Gastrocnemius medialis (tissue), 4 donors: Measurements from ENCODE around the gene CNNM2. TPM values are rescaled to one million over a fixed set of nuclear protein-coding genes. Genes with fewer than 3 reads are reported as not detected.

Source experiments
- ATAC-seq, 2 donors: fragments of 150-250 bp; one replicate each; pipeline ENCODE4 v1.9.1; 2016
- DNase-seq, 2 donors: peaks; one replicate each; pipeline ENCODE4 v3.0.0-alpha.2; 2019
- H3K27ac ChIP-seq, 4 donors: fragments of 200-600 bp; sonication (generic); 1 replicate in 1 of 4; 2 replicates in 3 of 4; pipeline ENCODE4 v1.5.1; 2016 to 2018; ENCODE audit warnings: mild to moderate bottlenecking in 2 of 4, moderate library complexity in 1 of 4
- H3K27me3 ChIP-seq, 3 donors: fragments of 200-600 bp; sonication (generic) in 2 of 3; 1 replicate in 1 of 3; 2 replicates in 2 of 3; pipeline versions ENCODE4 v1.5.1 to v1.6.0; 2016 to 2019; ENCODE audit warnings: mild to moderate bottlenecking in 1 of 3, moderate library complexity in 1 of 3
- H3K36me3 ChIP-seq, 2 donors: fragments of 200-600 bp; sonication (generic) in 1 of 2; one replicate each; pipeline ENCODE4 v1.5.1; 2017 to 2018
- H3K4me1 ChIP-seq, 2 donors: fragments of 200-600 bp; sonication (generic) in 1 of 2; one replicate each; pipeline ENCODE4 v1.5.1; 2016 to 2017; ENCODE audit warnings: mild to moderate bottlenecking in 2 of 2
- H3K4me3 ChIP-seq, 4 donors: fragments of 200-600 bp; sonication (generic) in 3 of 4; 1 replicate in 1 of 4; 2 replicates in 3 of 4; pipeline ENCODE4 v1.5.1; 2016 to 2019; ENCODE audit warnings: mild to moderate bottlenecking in 2 of 4
- H3K9me3 ChIP-seq, 3 donors: fragments of 200-600 bp; sonication (generic) in 2 of 3; 1 replicate in 1 of 3; 2 replicates in 2 of 3; pipeline ENCODE4 v1.5.1; 2016 to 2019
- CTCF ChIP-seq, 5 experiments: fragments of 450-650 bp in 3 of 5; fragments of 200-600 bp in 2 of 5; sonication (generic) in 2 of 5; IDR thresholded peaks in 4 of 5; conservative IDR thresholded peaks in 1 of 5; 1 replicate in 4 of 5; 2 replicates in 1 of 5; pipeline ENCODE4 v1.5.1; 2016 to 2019; ENCODE audit warnings: antibody characterized with exemption in 5 of 5, mild to moderate bottlenecking in 3 of 5, moderate library complexity in 3 of 5
- POLR2A ChIP-seq, 2 donors: fragments of 450-650 bp; IDR thresholded peaks; one replicate each; pipeline ENCODE4 v1.6.1; 2017; ENCODE audit warnings: antibody characterized with exemption in 2 of 2, mild to moderate bottlenecking in 2 of 2, moderate library complexity in 2 of 2
- in situ Hi-C, 4 donors: fragments of 200-750 bp; cut with MboI; loops; one replicate each; pipeline versions ENCODE4 v1.15.0 to v1.8.0; 2017; ENCODE audit warnings: low sequenced_read_pairs in 4 of 4
- intact Hi-C: fragments of 100-400 bp; cut with DNase I; formaldehyde crosslinking; loops from one replicate; pipeline ENCODE4 v1.15.1; 2023; ENCODE audit warnings: low total_unique reads
- total RNA-seq, 4 donors: library from RNA; depleted of rRNA; stranded (reverse); fragments of >200 nt; gene quantifications; one replicate each; pipeline versions ENCODE4 v1.1.0 to v1.2.3, GENCODE V29; 2016

CNNM2 gene
- total RNA-seq, 4 donors from 2014 or later = 1.1 to 3.2 (median 2.0) TPM

GRCh38 chr10:103054621-103055020 lies 136.5 kb downstream of the CNNM2 start:
- intact Hi-C loops = no loop called here
- H3K4me1 ChIP-seq = no peaks in the 10 kb centered on the region
- in situ Hi-C loops = loop anchor here in 2 of 4 donors (25.0 kb wide), 1 partner anchor 317 kb away; the partner anchor contains the start of gene WBP1L (in 2 of the 2)

GRCh38 chr10:103055105-103055504 lies 137.0 kb downstream of the CNNM2 start:
- TF ChIP-seq CTCF (IDR thresholded peaks at IDR 0.05 in 4 of 5, conservative IDR thresholded peaks at IDR 0.05 in 1 of 5) (no peak), POLR2A (IDR thresholded peaks at IDR 0.05) (no peak)
- DNase-seq (no peak), ATAC-seq (no peak)
- Histone ChIP-seq H3K4me3 (no peak overlapping the region), H3K9me3 (no peaks in the 10 kb centered on the region), H3K27me3 (no peaks in the 10 kb centered on the region), H3K27ac (no peak overlapping the region), H3K4me1 (no peaks in the 10 kb centered on the region), H3K36me3 (peaks cover 0 to 6% of the 10 kb centered on the region in 2 donors)
- intact Hi-C loops = no loop called here
- in situ Hi-C loops = loop anchor here in 2 of 4 donors (25.0 kb wide), 1 partner anchor 318 kb away; the partner anchor contains the start of gene WBP1L (in 2 of the 2)

More at GRCh38 chr10:103054621-103055020, 136.5 kb downstream of the CNNM2 start:
- no peak for TF ChIP-seq CTCF (IDR thresholded peaks at IDR 0.05 in 4 of 5, conservative IDR thresholded peaks at IDR 0.05 in 1 of 5)
- TF ChIP-seq POLR2A (IDR thresholded peaks at IDR 0.05) = no peak
- H3K27ac ChIP-seq = no peak overlapping the region
- H3K4me3 ChIP-seq = no peak overlapping the region
- ATAC-seq = no peak
- H3K9me3 ChIP-seq = no peaks in the 10 kb centered on the region
- H3K36me3 ChIP-seq = peaks cover 0 to 6% of the 10 kb centered on the region in 2 donors
- DNase-seq = no peak
- no peaks in the 10 kb centered on the region for H3K27me3 ChIP-seq

- Histone ChIP-seq H3K27me3 (no peaks in the 10 kb centered on the region), H3K36me3 (peaks cover 0 to 6% of the 10 kb centered on the region in 2 donors), H3K9me3 (no peaks in the 10 kb centered on the region), H3K4me3 (no peak overlapping the region), H3K27ac (no peak overlapping the region), H3K4me1 (no peaks in the 10 kb centered on the region)
- DNase-seq (no peak), ATAC-seq (no peak)
- in situ Hi-C loops (loop anchor here in 2 of 4 donors (25.0 kb wide), 1 partner anchor 321 kb away; the partner anchor contains the start of gene WBP1L (in 2 of the 2)), intact Hi-C loops (no loop called here)
- TF ChIP-seq POLR2A (IDR thresholded peaks at IDR 0.05) (no peak), CTCF (IDR thresholded peaks at IDR 0.05 in 4 of 5, conservative IDR thresholded peaks at IDR 0.05 in 1 of 5) (no peak)
Observed at GRCh38 chr10:103058034-103058433, 139.9 kb downstream of the CNNM2 start.

- Histone ChIP-seq H3K27ac (no peak overlapping the region), H3K27me3 (no peaks in the 10 kb centered on the region), H3K4me3 (no peak overlapping the region), H3K4me1 (no peaks in the 10 kb centered on the region), H3K9me3 (no peaks in the 10 kb centered on the region), H3K36me3 (peaks cover 0 to 6% of the 10 kb centered on the region in 2 donors)
- intact Hi-C loops (loop anchor here (10.0 kb wide), 1 partner anchor 336 kb away; no protein-coding TSS in a partner anchor), in situ Hi-C loops (loop anchor here in 2 of 4 donors (5.0 to 25.0 kb wide), 3 partner anchors 136 to 323 kb away; partner anchors contain the start of gene WBP1L (in 2 of the 2))
- DNase-seq (no peak), ATAC-seq (no peak)
- no peak for TF ChIP-seq POLR2A (IDR thresholded peaks at IDR 0.05)
- TF ChIP-seq CTCF (IDR thresholded peaks at IDR 0.05 in 4 of 5, conservative IDR thresholded peaks at IDR 0.05 in 1 of 5) = no peak
Observed at GRCh38 chr10:103060575-103060974, 142.5 kb downstream of the CNNM2 start.
